Measurements from ENCODE around the gene MAPRE2.

The MAPRE2 gene

DNA sequence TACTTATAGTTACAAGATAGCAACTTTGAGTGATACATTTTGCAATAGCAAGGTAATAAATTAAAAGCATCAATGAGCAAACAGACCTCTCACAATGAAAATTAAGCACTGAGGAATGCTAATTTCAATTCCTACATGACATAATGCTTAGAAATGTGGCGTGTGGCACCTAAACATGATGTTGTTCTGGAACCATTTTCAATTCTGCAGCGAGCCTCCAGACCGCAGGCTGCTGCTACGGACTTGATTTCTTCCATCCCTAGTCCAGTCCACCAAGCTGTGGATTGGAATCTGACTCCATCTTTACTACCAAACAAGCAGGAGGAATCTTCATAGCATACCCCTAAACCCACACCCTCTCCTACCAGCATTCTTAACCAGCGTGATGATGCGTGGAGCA, 140.9 kb downstream of the MAPRE2 start:
- Histone ChIP-seq H2AFZ (ENCODE audit: low read depth, low read length) (no peak overlapping the region), H4K8ac (ENCODE audit: low read length) (no peak overlapping the region), H3K23ac (ENCODE audit: low read length in 2 of 2) (no peak overlapping the region), H2BK5ac (ENCODE audit: low read depth, low read length, poor library complexity, severe bottlenecking) (no peak overlapping the region), H3K14ac (ENCODE audit: low read length in 2 of 2) (no peak overlapping the region), H3K4me3 (ENCODE audit: insufficient read depth in 1 of 2, low read depth in 1 of 2, low read length in 2 of 2) (no peak overlapping the region), H3K4me1 (ENCODE audit: control insufficient read depth, insufficient read depth, low read depth, low read length) (no peaks in the 10 kb centered on the region), H3K4me2 (ENCODE audit: low read length, poor library complexity, severe bottlenecking) (no peak overlapping the region), H3K27me3 (ENCODE audit: control insufficient read depth in 1 of 2, insufficient read depth in 1 of 2, low read length in 2 of 2) (no peaks in the 10 kb centered on the region), H3K27ac (ENCODE audit: low read length, poor library complexity, severe bottlenecking) (no peak overlapping the region), H2BK12ac (ENCODE audit: low read length in 2 of 2) (no peak overlapping the region), H3K36me3 (ENCODE audit: control insufficient read depth in 1 of 2, insufficient read depth in 2 of 2, low read depth in 1 of 2, low read length in 2 of 2) (no peaks in the 10 kb centered on the region), H3K4ac (ENCODE audit: low read depth in 1 of 2, low read length in 2 of 2) (no peak overlapping the region), H3K18ac (ENCODE audit: low read depth in 1 of 2, low read length in 2 of 2) (peak overlapping the region in 1 of 2 experiments; percentile 33), H2BK15ac (ENCODE audit: low read depth, poor library complexity, severe bottlenecking) (no peak overlapping the region), H3K9me3 (ENCODE audit: control insufficient read depth, low read length) (no peaks in the 10 kb centered on the region), H3K9ac (ENCODE audit: low read length) (no peak overlapping the region), H2AK5ac (ENCODE audit: low read length, severe bottlenecking) (no peak overlapping the region), H3K79me1 (replicated peaks; ENCODE audit: low read length, poor library complexity, severe bottlenecking) (no peaks in the 10 kb centered on the region), H4K91ac (ENCODE audit: low read length) (no peak overlapping the region), H2BK120ac (ENCODE audit: low read depth, low read length) (no peak overlapping the region)
- 92% methylated on average over 4 of the region's 6 CpGs for WGBS
- no peak for DNase-seq

GRCh38 chr18:35183886-35184285, 142.7 kb downstream of the MAPRE2 start:
- H3K4me1 ChIP-seq (ENCODE audit: control insufficient read depth, insufficient read depth, low read depth, low read length) = no peaks in the 10 kb centered on the region
- H3K27ac ChIP-seq (ENCODE audit: low read length, poor library complexity, severe bottlenecking) = no peak overlapping the region
- no peak overlapping the region for H3K4ac ChIP-seq (ENCODE audit: low read depth in 1 of 2, low read length in 2 of 2)
- WGBS = 88% methylated on average over 1 of the region's 5 CpGs
- no peak for DNase-seq
- H3K36me3 ChIP-seq (ENCODE audit: control insufficient read depth in 1 of 2, insufficient read depth in 2 of 2, low read depth in 1 of 2, low read length in 2 of 2) = no peaks in the 10 kb centered on the region
- no peak overlapping the region for H4K8ac ChIP-seq (ENCODE audit: low read length)
- no peak overlapping the region for H2BK5ac ChIP-seq (ENCODE audit: low read depth, low read length, poor library complexity, severe bottlenecking)
- H2AK5ac ChIP-seq (ENCODE audit: low read length, severe bottlenecking) = no peak overlapping the region
- no peak overlapping the region for H3K14ac ChIP-seq (ENCODE audit: low read length in 2 of 2)
- no peak overlapping the region for H2BK12ac ChIP-seq (ENCODE audit: low read length in 2 of 2)
- no peak overlapping the region for H3K9ac ChIP-seq (ENCODE audit: low read length)
- no peak overlapping the region for H3K4me3 ChIP-seq (ENCODE audit: insufficient read depth in 1 of 2, low read depth in 1 of 2, low read length in 2 of 2)
- H3K18ac ChIP-seq (ENCODE audit: low read depth in 1 of 2, low read length in 2 of 2) = no peak overlapping the region
- H2AFZ ChIP-seq (ENCODE audit: low read depth, low read length) = no peak overlapping the region
- no peaks in the 10 kb centered on the region for H3K9me3 ChIP-seq (ENCODE audit: control insufficient read depth, low read length)
- no peak overlapping the region for H2BK120ac ChIP-seq (ENCODE audit: low read depth, low read length)
- no peaks in the 10 kb centered on the region for H3K27me3 ChIP-seq (ENCODE audit: control insufficient read depth in 1 of 2, insufficient read depth in 1 of 2, low read length in 2 of 2)
- no peak overlapping the region for H3K23ac ChIP-seq (ENCODE audit: low read length in 2 of 2)
- H4K91ac ChIP-seq (ENCODE audit: low read length) = no peak overlapping the region
- no peaks in the 10 kb centered on the region for H3K79me1 ChIP-seq (replicated peaks; ENCODE audit: low read length, poor library complexity, severe bottlenecking)
- H2BK15ac ChIP-seq (ENCODE audit: low read depth, poor library complexity, severe bottlenecking) = no peak overlapping the region
- no peak overlapping the region for H3K4me2 ChIP-seq (ENCODE audit: low read length, poor library complexity, severe bottlenecking)

- Histone ChIP-seq H4K8ac (ENCODE audit: low read length) (no peak overlapping the region), H2BK12ac (ENCODE audit: low read length in 2 of 2) (no peak overlapping the region), H3K9me3 (ENCODE audit: control insufficient read depth, low read length) (no peaks in the 10 kb centered on the region), H3K27me3 (ENCODE audit: control insufficient read depth in 1 of 2, insufficient read depth in 1 of 2, low read length in 2 of 2) (no peaks in the 10 kb centered on the region), H3K27ac (ENCODE audit: low read length, poor library complexity, severe bottlenecking) (no peak overlapping the region), H3K4me3 (ENCODE audit: insufficient read depth in 1 of 2, low read depth in 1 of 2, low read length in 2 of 2) (no peak overlapping the region), H2BK120ac (ENCODE audit: low read depth, low read length) (no peak overlapping the region), H3K4me2 (ENCODE audit: low read length, poor library complexity, severe bottlenecking) (no peak overlapping the region), H3K4ac (ENCODE audit: low read depth in 1 of 2, low read length in 2 of 2) (no peak overlapping the region), H3K4me1 (ENCODE audit: control insufficient read depth, insufficient read depth, low read depth, low read length) (no peaks in the 10 kb centered on the region), H3K14ac (ENCODE audit: low read length in 2 of 2) (no peak overlapping the region), H3K9ac (ENCODE audit: low read length) (no peak overlapping the region), H2BK15ac (ENCODE audit: low read depth, poor library complexity, severe bottlenecking) (no peak overlapping the region), H3K36me3 (ENCODE audit: control insufficient read depth in 1 of 2, insufficient read depth in 2 of 2, low read depth in 1 of 2, low read length in 2 of 2) (no peaks in the 10 kb centered on the region), H2AFZ (ENCODE audit: low read depth, low read length) (no peak overlapping the region), H3K79me1 (replicated peaks; ENCODE audit: low read length, poor library complexity, severe bottlenecking) (no peaks in the 10 kb centered on the region), H3K23ac (ENCODE audit: low read length in 2 of 2) (no peak overlapping the region), H2BK5ac (ENCODE audit: low read depth, low read length, poor library complexity, severe bottlenecking) (no peak overlapping the region), H3K18ac (ENCODE audit: low read depth in 1 of 2, low read length in 2 of 2) (no peak overlapping the region), H4K91ac (ENCODE audit: low read length) (no peak overlapping the region), H2AK5ac (ENCODE audit: low read length, severe bottlenecking) (no peak overlapping the region)
- DNase-seq = no peak
- 96% methylated on average over 1 of the region's 2 CpGs for WGBS
Observed at GRCh38 chr18:35185771-35186170, 144.6 kb downstream of the MAPRE2 start.

DNA sequence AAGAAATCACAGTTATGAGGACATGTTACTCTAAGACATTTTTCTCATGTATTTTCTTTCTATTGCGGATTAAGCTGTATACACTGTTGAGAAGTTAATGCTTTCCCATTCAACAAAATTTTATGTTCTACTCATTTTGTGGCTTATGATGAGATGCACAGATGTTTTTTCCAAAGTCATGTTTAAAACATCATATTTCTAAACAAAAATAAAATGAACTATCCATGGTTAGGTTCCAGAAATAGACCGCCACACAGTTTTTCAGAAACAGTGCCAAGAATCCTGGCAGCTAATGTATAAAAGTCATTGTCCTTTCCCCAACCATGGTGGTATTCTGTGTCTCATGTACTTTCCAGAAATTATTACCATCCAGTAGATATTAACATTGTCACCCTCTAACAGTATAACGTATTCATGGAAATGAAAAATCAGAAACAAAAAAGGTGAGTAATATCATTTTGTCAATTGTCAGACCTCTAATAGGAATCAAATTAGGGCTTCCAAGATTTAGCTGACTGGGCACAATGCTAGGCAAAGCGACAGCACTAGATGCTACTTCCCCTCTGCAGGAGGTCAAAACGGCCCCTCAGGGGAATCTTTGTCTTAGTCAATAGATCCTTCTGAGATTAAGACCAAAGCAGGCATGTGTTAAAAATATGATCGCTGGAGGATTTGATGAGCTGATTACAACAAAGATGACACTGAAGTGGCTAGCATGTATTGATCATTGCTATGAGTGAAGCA, 145.2 kb downstream of the MAPRE2 start:
- H3K27me3 ChIP-seq (ENCODE audit: control insufficient read depth in 1 of 2, insufficient read depth in 1 of 2, low read length in 2 of 2) = no peaks in the 10 kb centered on the region
- H2BK12ac ChIP-seq (ENCODE audit: low read length in 2 of 2) = no peak overlapping the region
- H3K4ac ChIP-seq (ENCODE audit: low read depth in 1 of 2, low read length in 2 of 2) = no peak overlapping the region
- no peak overlapping the region for H2BK120ac ChIP-seq (ENCODE audit: low read depth, low read length)
- H2BK15ac ChIP-seq (ENCODE audit: low read depth, poor library complexity, severe bottlenecking) = no peak overlapping the region
- H3K23ac ChIP-seq (ENCODE audit: low read length in 2 of 2) = no peak overlapping the region
- H3K4me2 ChIP-seq (ENCODE audit: low read length, poor library complexity, severe bottlenecking) = no peak overlapping the region
- no peak overlapping the region for H2BK5ac ChIP-seq (ENCODE audit: low read depth, low read length, poor library complexity, severe bottlenecking)
- H3K4me1 ChIP-seq (ENCODE audit: control insufficient read depth, insufficient read depth, low read depth, low read length) = no peaks in the 10 kb centered on the region
- no peak overlapping the region for H2AFZ ChIP-seq (ENCODE audit: low read depth, low read length)
- H3K79me1 ChIP-seq (replicated peaks; ENCODE audit: low read length, poor library complexity, severe bottlenecking) = no peaks in the 10 kb centered on the region
- H3K9ac ChIP-seq (ENCODE audit: low read length) = no peak overlapping the region
- 88% methylated on average over 4 of the region's 6 CpGs for WGBS
- no peak overlapping the region for H3K4me3 ChIP-seq (ENCODE audit: insufficient read depth in 1 of 2, low read depth in 1 of 2, low read length in 2 of 2)
- no peak overlapping the region for H2AK5ac ChIP-seq (ENCODE audit: low read length, severe bottlenecking)
- no peak overlapping the region for H4K8ac ChIP-seq (ENCODE audit: low read length)
- H3K9me3 ChIP-seq (ENCODE audit: control insufficient read depth, low read length) = no peaks in the 10 kb centered on the region
- H4K91ac ChIP-seq (ENCODE audit: low read length) = no peak overlapping the region
- no peaks in the 10 kb centered on the region for H3K36me3 ChIP-seq (ENCODE audit: control insufficient read depth in 1 of 2, insufficient read depth in 2 of 2, low read depth in 1 of 2, low read length in 2 of 2)
- DNase-seq = no peak
- H3K18ac ChIP-seq (ENCODE audit: low read depth in 1 of 2, low read length in 2 of 2) = no peak overlapping the region
- no peak overlapping the region for H3K14ac ChIP-seq (ENCODE audit: low read length in 2 of 2)
- H3K27ac ChIP-seq (ENCODE audit: low read length, poor library complexity, severe bottlenecking) = no peak overlapping the region
